ENCODE measurements around the gene C1QL4.

DNA sequence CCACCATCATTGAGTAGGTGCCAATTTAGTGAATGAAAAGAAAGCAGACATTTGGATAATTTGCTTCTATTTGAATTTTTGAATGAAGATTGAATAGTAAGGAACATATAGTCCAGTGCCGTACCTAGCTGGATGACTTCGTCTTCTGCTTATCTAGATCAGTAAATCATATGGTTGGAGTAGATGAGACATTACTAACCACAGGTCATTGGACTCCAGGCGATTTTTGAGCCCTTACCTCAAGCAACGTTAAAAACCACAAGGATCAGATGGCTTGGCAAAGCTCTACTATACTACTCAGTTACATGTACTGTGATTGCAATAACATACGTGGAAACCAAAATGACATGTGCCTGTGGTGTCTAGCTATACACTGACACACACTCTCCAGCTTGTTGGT is 28.6 kb upstream of the C1QL4 start:
- TF ChIP-seq, protein P1, sequence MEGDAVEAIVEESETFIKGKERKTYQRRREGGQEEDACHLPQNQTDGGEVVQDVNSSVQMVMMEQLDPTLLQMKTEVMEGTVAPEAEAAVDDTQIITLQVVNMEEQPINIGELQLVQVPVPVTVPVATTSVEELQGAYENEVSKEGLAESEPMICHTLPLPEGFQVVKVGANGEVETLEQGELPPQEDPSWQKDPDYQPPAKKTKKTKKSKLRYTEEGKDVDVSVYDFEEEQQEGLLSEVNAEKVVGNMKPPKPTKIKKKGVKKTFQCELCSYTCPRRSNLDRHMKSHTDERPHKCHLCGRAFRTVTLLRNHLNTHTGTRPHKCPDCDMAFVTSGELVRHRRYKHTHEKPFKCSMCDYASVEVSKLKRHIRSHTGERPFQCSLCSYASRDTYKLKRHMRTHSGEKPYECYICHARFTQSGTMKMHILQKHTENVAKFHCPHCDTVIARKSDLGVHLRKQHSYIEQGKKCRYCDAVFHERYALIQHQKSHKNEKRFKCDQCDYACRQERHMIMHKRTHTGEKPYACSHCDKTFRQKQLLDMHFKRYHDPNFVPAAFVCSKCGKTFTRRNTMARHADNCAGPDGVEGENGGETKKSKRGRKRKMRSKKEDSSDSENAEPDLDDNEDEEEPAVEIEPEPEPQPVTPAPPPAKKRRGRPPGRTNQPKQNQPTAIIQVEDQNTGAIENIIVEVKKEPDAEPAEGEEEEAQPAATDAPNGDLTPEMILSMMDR (IDR thresholded peaks at IDR 0.05; ENCODE audit: insufficient read depth, low read length), result no peak
- TF ChIP-seq POLR2AphosphoS5 (IDR thresholded peaks at IDR 0.05; ENCODE audit: low read depth) (no peak), GABPA (IDR thresholded peaks at IDR 0.05; ENCODE audit: low read depth) (no peak)
- TF ChIP-seq, protein P2, sequence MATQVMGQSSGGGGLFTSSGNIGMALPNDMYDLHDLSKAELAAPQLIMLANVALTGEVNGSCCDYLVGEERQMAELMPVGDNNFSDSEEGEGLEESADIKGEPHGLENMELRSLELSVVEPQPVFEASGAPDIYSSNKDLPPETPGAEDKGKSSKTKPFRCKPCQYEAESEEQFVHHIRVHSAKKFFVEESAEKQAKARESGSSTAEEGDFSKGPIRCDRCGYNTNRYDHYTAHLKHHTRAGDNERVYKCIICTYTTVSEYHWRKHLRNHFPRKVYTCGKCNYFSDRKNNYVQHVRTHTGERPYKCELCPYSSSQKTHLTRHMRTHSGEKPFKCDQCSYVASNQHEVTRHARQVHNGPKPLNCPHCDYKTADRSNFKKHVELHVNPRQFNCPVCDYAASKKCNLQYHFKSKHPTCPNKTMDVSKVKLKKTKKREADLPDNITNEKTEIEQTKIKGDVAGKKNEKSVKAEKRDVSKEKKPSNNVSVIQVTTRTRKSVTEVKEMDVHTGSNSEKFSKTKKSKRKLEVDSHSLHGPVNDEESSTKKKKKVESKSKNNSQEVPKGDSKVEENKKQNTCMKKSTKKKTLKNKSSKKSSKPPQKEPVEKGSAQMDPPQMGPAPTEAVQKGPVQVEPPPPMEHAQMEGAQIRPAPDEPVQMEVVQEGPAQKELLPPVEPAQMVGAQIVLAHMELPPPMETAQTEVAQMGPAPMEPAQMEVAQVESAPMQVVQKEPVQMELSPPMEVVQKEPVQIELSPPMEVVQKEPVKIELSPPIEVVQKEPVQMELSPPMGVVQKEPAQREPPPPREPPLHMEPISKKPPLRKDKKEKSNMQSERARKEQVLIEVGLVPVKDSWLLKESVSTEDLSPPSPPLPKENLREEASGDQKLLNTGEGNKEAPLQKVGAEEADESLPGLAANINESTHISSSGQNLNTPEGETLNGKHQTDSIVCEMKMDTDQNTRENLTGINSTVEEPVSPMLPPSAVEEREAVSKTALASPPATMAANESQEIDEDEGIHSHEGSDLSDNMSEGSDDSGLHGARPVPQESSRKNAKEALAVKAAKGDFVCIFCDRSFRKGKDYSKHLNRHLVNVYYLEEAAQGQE (IDR thresholded peaks at IDR 0.05; ENCODE audit: insufficient replicate concordance, low read depth), result no peak
